T-helper 1 cell treated with Interleukin-12 subunit alpha and Interleukin-12 subunit beta and Interleukin-4 antibody, amounts not matched to agents 30 μg/mL and 1 μg/mL, for 36 hours (primary cell): ENCODE data around the gene CRYBG1.

Source experiments
- H3K27ac Mint-ChIP-seq: one replicate; pipeline ENCODE4 v1.8.0; 2021; ENCODE audit warnings: mild to moderate bottlenecking, mixed read lengths
- H3K27me3 Mint-ChIP-seq: one replicate; pipeline ENCODE4 v1.8.0; 2021; ENCODE audit warnings: low read depth, mixed read lengths
- H3K36me3 Mint-ChIP-seq: one replicate; pipeline ENCODE4 v1.8.0; 2021; ENCODE audit warnings: low read depth, mixed read lengths
- H3K4me1 Mint-ChIP-seq: one replicate; pipeline ENCODE4 v1.8.0; 2021; ENCODE audit warnings: low read depth, mixed read lengths
- H3K4me3 Mint-ChIP-seq: one replicate; pipeline ENCODE4 v1.8.0; 2021; ENCODE audit warnings: mild to moderate bottlenecking, moderate library complexity, mixed read lengths
- H3K9me3 Mint-ChIP-seq: one replicate; pipeline ENCODE4 v1.8.0; 2021; ENCODE audit warnings: mixed read lengths

Gene CRYBG1

GRCh38 chr6:106452628-106453027, 92.1 kb downstream of the CRYBG1 start:
- H3K4me3 Mint-ChIP-seq = no peak overlapping the region
- H3K4me1 Mint-ChIP-seq = peaks cover 11% of the 10 kb centered on the region
- H3K9me3 Mint-ChIP-seq = no peaks in the 10 kb centered on the region
- no peaks in the 10 kb centered on the region for H3K36me3 Mint-ChIP-seq
- H3K27me3 Mint-ChIP-seq = peaks cover 14% of the 10 kb centered on the region
- H3K27ac Mint-ChIP-seq = no peak overlapping the region

GRCh38 chr6:106453756-106454367, 93.3 kb downstream of the CRYBG1 start:
- no peaks in the 10 kb centered on the region for H3K4me1 Mint-ChIP-seq
- no peaks in the 10 kb centered on the region for H3K9me3 Mint-ChIP-seq
- no peaks in the 10 kb centered on the region for H3K36me3 Mint-ChIP-seq
- H3K27ac Mint-ChIP-seq = no peak overlapping the region
- H3K4me3 Mint-ChIP-seq = no peak overlapping the region
- peaks cover 18% of the 10 kb centered on the region for H3K27me3 Mint-ChIP-seq

- Mint-ChIP-seq H3K9me3 (no peaks in the 10 kb centered on the region), H3K27ac (no peak overlapping the region), H3K4me1 (no peaks in the 10 kb centered on the region), H3K36me3 (no peaks in the 10 kb centered on the region), H3K27me3 (peaks cover 24% of the 10 kb centered on the region), H3K4me3 (no peak overlapping the region)
Observed at GRCh38 chr6:106456756-106457155, 96.2 kb downstream of the CRYBG1 start.

GRCh38 chr6:106458021-106458986, 97.8 kb downstream of the CRYBG1 start:
- Mint-ChIP-seq H3K9me3 (no peaks in the 10 kb centered on the region), H3K27me3 (peaks cover 27% of the 10 kb centered on the region), H3K36me3 (no peaks in the 10 kb centered on the region), H3K4me3 (no peak overlapping the region), H3K4me1 (no peaks in the 10 kb centered on the region), H3K27ac (no peak overlapping the region)

- Mint-ChIP-seq H3K4me1 (no peaks in the 10 kb centered on the region), H3K27ac (peak overlapping the region; percentile 14), H3K27me3 (peaks cover 29% of the 10 kb centered on the region), H3K9me3 (no peaks in the 10 kb centered on the region), H3K4me3 (no peak overlapping the region), H3K36me3 (no peaks in the 10 kb centered on the region)
Observed at GRCh38 chr6:106460481-106460880, 100.0 kb downstream of the CRYBG1 start.

GRCh38 chr6:106461084-106461483, 100.6 kb downstream of the CRYBG1 start:
- Mint-ChIP-seq H3K36me3 (no peaks in the 10 kb centered on the region), H3K27me3 (peaks cover 31% of the 10 kb centered on the region), H3K4me3 (no peak overlapping the region), H3K27ac (no peak overlapping the region), H3K4me1 (no peaks in the 10 kb centered on the region), H3K9me3 (no peaks in the 10 kb centered on the region)

GRCh38 chr6:106462923-106463557, 102.5 kb downstream of the CRYBG1 start:
- H3K9me3 Mint-ChIP-seq = no peaks in the 10 kb centered on the region
- H3K4me3 Mint-ChIP-seq = no peak overlapping the region
- no peaks in the 10 kb centered on the region for H3K36me3 Mint-ChIP-seq
- no peak overlapping the region for H3K27ac Mint-ChIP-seq
- no peaks in the 10 kb centered on the region for H3K4me1 Mint-ChIP-seq
- H3K27me3 Mint-ChIP-seq = peaks cover 42% of the 10 kb centered on the region

GRCh38 chr6:106466211-106466610, 105.7 kb downstream of the CRYBG1 start:
- H3K27me3 Mint-ChIP-seq = peaks cover 51% of the 10 kb centered on the region
- H3K9me3 Mint-ChIP-seq = no peaks in the 10 kb centered on the region
- H3K4me3 Mint-ChIP-seq = no peak overlapping the region
- no peak overlapping the region for H3K27ac Mint-ChIP-seq
- no peaks in the 10 kb centered on the region for H3K36me3 Mint-ChIP-seq
- no peaks in the 10 kb centered on the region for H3K4me1 Mint-ChIP-seq

- H3K4me3 Mint-ChIP-seq = no peak overlapping the region
- H3K36me3 Mint-ChIP-seq = no peaks in the 10 kb centered on the region
- no peaks in the 10 kb centered on the region for H3K9me3 Mint-ChIP-seq
- no peaks in the 10 kb centered on the region for H3K4me1 Mint-ChIP-seq
- peaks cover 43% of the 10 kb centered on the region for H3K27me3 Mint-ChIP-seq
- H3K27ac Mint-ChIP-seq = no peak overlapping the region
Observed at GRCh38 chr6:106468935-106469334, 108.4 kb downstream of the CRYBG1 start.

GRCh38 chr6:106469882-106470281, 109.4 kb downstream of the CRYBG1 start:
- H3K36me3 Mint-ChIP-seq = no peaks in the 10 kb centered on the region
- no peaks in the 10 kb centered on the region for H3K9me3 Mint-ChIP-seq
- peaks cover 43% of the 10 kb centered on the region for H3K27me3 Mint-ChIP-seq
- H3K27ac Mint-ChIP-seq = no peak overlapping the region
- H3K4me3 Mint-ChIP-seq = no peak overlapping the region
- H3K4me1 Mint-ChIP-seq = no peaks in the 10 kb centered on the region

GRCh38 chr6:106470316-106470715, 109.8 kb downstream of the CRYBG1 start:
- H3K36me3 Mint-ChIP-seq = no peaks in the 10 kb centered on the region
- no peak overlapping the region for H3K4me3 Mint-ChIP-seq
- peaks cover 39% of the 10 kb centered on the region for H3K27me3 Mint-ChIP-seq
- H3K4me1 Mint-ChIP-seq = no peaks in the 10 kb centered on the region
- no peak overlapping the region for H3K27ac Mint-ChIP-seq
- H3K9me3 Mint-ChIP-seq = no peaks in the 10 kb centered on the region

- Mint-ChIP-seq H3K4me3 (no peak overlapping the region), H3K27me3 (peaks cover 35% of the 10 kb centered on the region), H3K9me3 (no peaks in the 10 kb centered on the region), H3K36me3 (no peaks in the 10 kb centered on the region), H3K4me1 (no peaks in the 10 kb centered on the region), H3K27ac (no peak overlapping the region)
Observed at GRCh38 chr6:106470811-106471210, 110.3 kb downstream of the CRYBG1 start.

GRCh38 chr6:106473812-106474211, 113.3 kb downstream of the CRYBG1 start:
- H3K9me3 Mint-ChIP-seq = no peaks in the 10 kb centered on the region
- H3K4me3 Mint-ChIP-seq = no peak overlapping the region
- peaks cover 10% of the 10 kb centered on the region for H3K27me3 Mint-ChIP-seq
- no peaks in the 10 kb centered on the region for H3K4me1 Mint-ChIP-seq
- H3K36me3 Mint-ChIP-seq = no peaks in the 10 kb centered on the region
- H3K27ac Mint-ChIP-seq = no peak overlapping the region

- no peak overlapping the region for H3K4me3 Mint-ChIP-seq
- no peaks in the 10 kb centered on the region for H3K4me1 Mint-ChIP-seq
- H3K36me3 Mint-ChIP-seq = no peaks in the 10 kb centered on the region
Observed at GRCh38 chr6:106474466-106474865, 113.9 kb downstream of the CRYBG1 start.

GRCh38 chr6:106475284-106475683, 114.8 kb downstream of the CRYBG1 start:
- Mint-ChIP-seq H3K4me3 (no peak overlapping the region), H3K27ac (no peak overlapping the region), H3K9me3 (no peaks in the 10 kb centered on the region), H3K4me1 (no peaks in the 10 kb centered on the region), H3K27me3 (no peaks in the 10 kb centered on the region), H3K36me3 (no peaks in the 10 kb centered on the region)

More at GRCh38 chr6:106474466-106474865, 113.9 kb downstream of the CRYBG1 start:
- no peak overlapping the region for H3K27ac Mint-ChIP-seq
- peaks cover 3% of the 10 kb centered on the region for H3K27me3 Mint-ChIP-seq
- no peaks in the 10 kb centered on the region for H3K9me3 Mint-ChIP-seq
